Nephron (organoid): ENCODE results near the gene FXYD7.

Experiments used
- H3K27ac Mint-ChIP-seq, 3 experiments: 2 replicates each; pipeline ENCODE4 v1.8.0; 2020; ENCODE audit warnings: mixed read lengths in 3 of 3, mild to moderate bottlenecking in 2 of 3, moderate library complexity in 1 of 3
- H3K27me3 Mint-ChIP-seq: 2 replicates; pipeline ENCODE4 v1.8.0; 2021; ENCODE audit warnings: low read depth, mild to moderate bottlenecking, moderate library complexity, mixed read lengths
- H3K36me3 Mint-ChIP-seq: 2 replicates; pipeline ENCODE4 v1.8.0; 2020; ENCODE audit warnings: low read depth, mixed read lengths
- H3K4me1 Mint-ChIP-seq: 2 replicates; pipeline ENCODE4 v1.8.0; 2020; ENCODE audit warnings: mixed read lengths
- H3K4me3 Mint-ChIP-seq, 3 experiments: 2 replicates each; pipeline ENCODE4 v1.8.0; 2020; ENCODE audit warnings: mild to moderate bottlenecking in 3 of 3, mixed read lengths in 3 of 3, moderate library complexity in 2 of 3
- H3K9me3 Mint-ChIP-seq: 2 replicates; pipeline ENCODE4 v1.8.0; 2020; ENCODE audit warnings: mixed read lengths
- TF ChIP-seq, protein P1 (sequence below), 3 experiments: fragments of 200-600 bp; sonication (generic); IDR thresholded peaks; one replicate each; pipeline ENCODE4 v1.5.0; 2021; ENCODE audit warnings: antibody characterized with exemption in 3 of 3; ENCODE audit not compliant: unreplicated experiment in 3 of 3

The FXYD7 gene, protein sequence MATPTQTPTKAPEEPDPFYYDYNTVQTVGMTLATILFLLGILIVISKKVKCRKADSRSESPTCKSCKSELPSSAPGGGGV

DNA sequence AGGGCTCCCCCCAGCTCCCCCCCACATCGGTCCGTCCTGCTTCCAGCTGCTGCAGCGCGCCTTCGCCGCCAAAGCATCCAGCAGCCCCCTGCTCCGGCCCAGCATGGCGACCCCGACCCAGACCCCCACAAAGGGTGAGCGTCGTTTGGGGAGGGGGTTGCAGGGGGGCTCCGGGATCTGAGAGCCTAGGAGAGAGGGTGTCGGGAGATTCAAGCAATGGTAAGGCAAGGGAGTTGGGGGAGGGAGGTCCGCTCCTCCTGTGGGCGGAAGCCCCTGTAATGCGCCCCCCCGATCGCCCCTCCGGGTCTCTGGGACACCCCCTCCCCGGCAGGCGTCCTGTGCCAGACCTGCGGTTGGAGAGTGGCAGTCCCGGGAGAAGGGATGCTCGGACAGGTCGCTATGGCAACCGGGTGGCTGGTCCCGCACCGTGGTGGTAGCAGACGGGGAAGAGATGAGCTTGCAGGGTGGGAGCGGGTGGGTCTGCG lies at the start of gene FXYD7:
Gene FXYD7 (plus strand): TSS at position 25 of the 485 bp plus-strand sequence. CDS start 79 bp downstream, at position 104.
- TF ChIP-seq, protein P1, sequence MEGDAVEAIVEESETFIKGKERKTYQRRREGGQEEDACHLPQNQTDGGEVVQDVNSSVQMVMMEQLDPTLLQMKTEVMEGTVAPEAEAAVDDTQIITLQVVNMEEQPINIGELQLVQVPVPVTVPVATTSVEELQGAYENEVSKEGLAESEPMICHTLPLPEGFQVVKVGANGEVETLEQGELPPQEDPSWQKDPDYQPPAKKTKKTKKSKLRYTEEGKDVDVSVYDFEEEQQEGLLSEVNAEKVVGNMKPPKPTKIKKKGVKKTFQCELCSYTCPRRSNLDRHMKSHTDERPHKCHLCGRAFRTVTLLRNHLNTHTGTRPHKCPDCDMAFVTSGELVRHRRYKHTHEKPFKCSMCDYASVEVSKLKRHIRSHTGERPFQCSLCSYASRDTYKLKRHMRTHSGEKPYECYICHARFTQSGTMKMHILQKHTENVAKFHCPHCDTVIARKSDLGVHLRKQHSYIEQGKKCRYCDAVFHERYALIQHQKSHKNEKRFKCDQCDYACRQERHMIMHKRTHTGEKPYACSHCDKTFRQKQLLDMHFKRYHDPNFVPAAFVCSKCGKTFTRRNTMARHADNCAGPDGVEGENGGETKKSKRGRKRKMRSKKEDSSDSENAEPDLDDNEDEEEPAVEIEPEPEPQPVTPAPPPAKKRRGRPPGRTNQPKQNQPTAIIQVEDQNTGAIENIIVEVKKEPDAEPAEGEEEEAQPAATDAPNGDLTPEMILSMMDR (IDR thresholded peaks at IDR 0.05; ENCODE audit: unreplicated experiment in 3 of 3): peak in 1 of 3 experiments; percentile 49
- no peaks in the 10 kb centered on the region for H3K9me3 Mint-ChIP-seq
- H3K27me3 Mint-ChIP-seq: peaks cover 63% of the 10 kb centered on the region
- H3K4me3 Mint-ChIP-seq: peak within 1 kb of the TSS; percentile 52 to 83 (median 78)
- H3K27ac Mint-ChIP-seq: peak within 1 kb of the TSS in 2 of 3 experiments; percentile 67 to 78
- H3K36me3 Mint-ChIP-seq: no peaks in the 10 kb centered on the region
- peaks cover 40% of the 10 kb centered on the region for H3K4me1 Mint-ChIP-seq

DNA sequence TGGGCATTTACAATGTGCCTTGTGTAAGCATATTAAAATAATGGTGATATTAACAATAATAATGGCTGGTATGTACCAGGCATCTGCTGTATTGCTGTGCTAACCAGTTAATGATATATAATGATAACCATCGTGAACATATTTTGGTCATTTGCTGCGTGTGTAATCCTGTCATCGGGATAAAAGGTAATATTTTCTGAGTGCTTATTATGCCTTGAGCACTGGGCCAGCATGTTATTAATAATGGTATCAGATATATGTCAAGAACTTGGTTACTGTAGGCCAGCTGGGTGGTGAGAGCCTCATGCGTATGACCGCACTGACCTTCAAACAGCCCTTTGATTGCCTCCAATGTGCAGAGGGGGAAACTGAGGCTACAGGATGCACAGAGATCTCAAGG lies 49.6 kb upstream of the FXYD7 start:
- no peaks in the 10 kb centered on the region for H3K4me1 Mint-ChIP-seq
- TF ChIP-seq, protein P1 (IDR thresholded peaks at IDR 0.05; ENCODE audit: unreplicated experiment in 3 of 3): no peak
- no peaks in the 10 kb centered on the region for H3K9me3 Mint-ChIP-seq
- H3K4me3 Mint-ChIP-seq: no peak overlapping the region
- H3K27ac Mint-ChIP-seq: no peak overlapping the region
- peaks cover 19% of the 10 kb centered on the region for H3K27me3 Mint-ChIP-seq
- no peaks in the 10 kb centered on the region for H3K36me3 Mint-ChIP-seq

- H3K27me3 Mint-ChIP-seq: peaks cover 19% of the 10 kb centered on the region
- H3K4me1 Mint-ChIP-seq: no peaks in the 10 kb centered on the region
- H3K9me3 Mint-ChIP-seq: no peaks in the 10 kb centered on the region
- TF ChIP-seq, protein P1 (IDR thresholded peaks at IDR 0.05; ENCODE audit: unreplicated experiment in 3 of 3): no peak
- H3K27ac Mint-ChIP-seq: no peak overlapping the region
- no peaks in the 10 kb centered on the region for H3K36me3 Mint-ChIP-seq
- no peak overlapping the region for H3K4me3 Mint-ChIP-seq
Observed at GRCh38 chr19:35093941-35094647, 49.0 kb upstream of the FXYD7 start.

- Mint-ChIP-seq H3K27ac (no peak overlapping the region), H3K36me3 (no peaks in the 10 kb centered on the region), H3K9me3 (no peaks in the 10 kb centered on the region), H3K4me1 (no peaks in the 10 kb centered on the region), H3K27me3 (peaks cover 19% of the 10 kb centered on the region), H3K4me3 (no peak overlapping the region)
- TF ChIP-seq, protein P1 (IDR thresholded peaks at IDR 0.05; ENCODE audit: unreplicated experiment in 3 of 3): no peak
Observed at GRCh38 chr19:35094656-35095055, 48.4 kb upstream of the FXYD7 start.

DNA sequence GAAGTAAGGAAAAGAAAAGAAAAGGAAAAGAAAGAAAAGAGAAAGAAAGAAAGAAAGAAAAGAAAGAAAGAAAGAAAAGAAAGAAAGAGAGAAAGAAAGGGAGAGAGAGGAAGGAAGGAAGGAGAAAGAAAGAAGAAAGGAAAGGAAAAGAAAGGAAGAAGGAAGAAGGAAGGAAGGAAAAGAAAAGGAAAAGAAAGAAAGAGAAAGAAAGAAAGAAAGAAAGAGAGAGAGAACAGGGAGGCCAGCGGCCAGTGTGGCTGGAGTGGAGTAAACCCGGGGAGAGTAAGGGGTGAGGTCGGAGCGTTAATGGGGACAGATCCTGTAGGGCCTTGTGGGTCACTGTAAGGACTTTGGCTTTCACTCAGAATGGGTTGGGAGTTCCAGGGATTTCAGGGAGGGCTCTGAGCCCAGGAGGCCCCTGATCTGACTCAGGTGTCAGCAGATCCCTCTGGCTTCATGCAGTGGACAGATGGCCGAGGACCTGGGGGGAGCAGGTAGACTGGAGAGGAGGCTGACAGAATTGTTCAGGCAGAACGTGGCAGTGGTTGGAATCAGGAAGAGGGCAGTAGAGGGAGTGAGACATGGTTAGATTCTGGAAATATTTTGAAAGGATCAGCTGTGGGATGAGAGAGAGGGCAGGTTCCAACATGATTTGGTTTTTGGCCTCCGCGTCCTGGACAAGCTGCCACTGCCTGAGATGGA lies 47.2 kb upstream of the FXYD7 start:
- H3K4me1 Mint-ChIP-seq: no peaks in the 10 kb centered on the region
- TF ChIP-seq, protein P1 (IDR thresholded peaks at IDR 0.05; ENCODE audit: unreplicated experiment in 3 of 3): no peak
- no peak overlapping the region for H3K27ac Mint-ChIP-seq
- H3K36me3 Mint-ChIP-seq: no peaks in the 10 kb centered on the region
- H3K9me3 Mint-ChIP-seq: no peaks in the 10 kb centered on the region
- no peak overlapping the region for H3K4me3 Mint-ChIP-seq
- H3K27me3 Mint-ChIP-seq: peaks cover 12% of the 10 kb centered on the region
